DND-41 (cell line): ENCODE data around the gene CCK.

Experiments used
- ATAC-seq: fragments of 200-7000 bp; cut with Tn5 transposase; 3 replicates; pipeline ENCODE4 v1.9.1; 2021; ENCODE audit warnings: low read depth; ENCODE audit not compliant: insufficient read depth
- DNase-seq: peaks from one replicate; pipeline ENCODE4 v3.0.0-alpha.2; 2020
- H2AFZ ChIP-seq: 2 replicates; pipeline ENCODE4 v1.6.0; 2012; ENCODE audit warnings: low read depth, low read length
- H3K27ac ChIP-seq: 2 replicates; pipeline ENCODE4 v1.5.1; 2012; ENCODE audit warnings: low read length, inconsistent platforms
- H3K27me3 ChIP-seq: fragments of 200-600 bp; sonication (generic); 2 replicates; pipeline ENCODE4 v1.6.0; 2012; ENCODE audit warnings: low read length, mild to moderate bottlenecking, inconsistent platforms; ENCODE audit not compliant: insufficient read depth, poor library complexity
- H3K36me3 ChIP-seq: 2 replicates; pipeline ENCODE4 v1.5.1; 2012; ENCODE audit warnings: low read length, inconsistent platforms; ENCODE audit not compliant: insufficient read depth
- H3K4me1 ChIP-seq: 2 replicates; pipeline ENCODE4 v1.5.1; 2012; ENCODE audit warnings: mild to moderate bottlenecking, low read length; ENCODE audit not compliant: insufficient read depth
- H3K4me2 ChIP-seq: 2 replicates; pipeline ENCODE4 v1.6.0; 2012; ENCODE audit warnings: mild to moderate bottlenecking, moderate library complexity, low read length, inconsistent platforms; ENCODE audit not compliant: insufficient read depth
- H3K4me3 ChIP-seq, 2 experiments: fragments of 200-600 bp in 1 of 2; shearing (Covaris generic) in 1 of 2; 2 replicates each; pipeline ENCODE4 v1.5.1; 2012 to 2016; ENCODE audit warnings: inconsistent platforms in 2 of 2, low read length in 2 of 2, mild to moderate bottlenecking in 2 of 2, low read depth in 1 of 2, moderate library complexity in 1 of 2
- H3K79me2 ChIP-seq: 2 replicates; pipeline ENCODE4 v1.6.0; 2012; ENCODE audit warnings: low read length, inconsistent platforms; ENCODE audit not compliant: insufficient read depth
- H3K9ac ChIP-seq: 2 replicates; pipeline ENCODE4 v1.6.0; 2012; ENCODE audit warnings: low read depth, mild to moderate bottlenecking, inconsistent platforms, low read length, moderate library complexity
- H3K9me3 ChIP-seq: 2 replicates; pipeline ENCODE4 v1.5.1; 2012; ENCODE audit warnings: low read length, moderate library complexity, mild to moderate bottlenecking, inconsistent platforms; ENCODE audit not compliant: insufficient read depth, severe bottlenecking
- H4K20me1 ChIP-seq: 2 replicates; pipeline ENCODE4 v1.6.0; 2012; ENCODE audit warnings: low read length; ENCODE audit not compliant: insufficient read depth
- CTCF ChIP-seq: IDR thresholded peaks from 2 replicates; pipeline ENCODE4 v1.5.1; 2012; ENCODE audit warnings: borderline replicate concordance, low read length, moderate library complexity, mild to moderate bottlenecking; ENCODE audit not compliant: poor library complexity, severe bottlenecking; ENCODE audit errors: extremely low read depth
- EZH2 ChIP-seq: IDR thresholded peaks from 3 replicates; pipeline ENCODE4 v1.6.1; 2012; ENCODE audit warnings: borderline replicate concordance, low read depth, mild to moderate bottlenecking, moderate library complexity, low read length, inconsistent platforms; ENCODE audit not compliant: severe bottlenecking

The CCK gene

DNA sequence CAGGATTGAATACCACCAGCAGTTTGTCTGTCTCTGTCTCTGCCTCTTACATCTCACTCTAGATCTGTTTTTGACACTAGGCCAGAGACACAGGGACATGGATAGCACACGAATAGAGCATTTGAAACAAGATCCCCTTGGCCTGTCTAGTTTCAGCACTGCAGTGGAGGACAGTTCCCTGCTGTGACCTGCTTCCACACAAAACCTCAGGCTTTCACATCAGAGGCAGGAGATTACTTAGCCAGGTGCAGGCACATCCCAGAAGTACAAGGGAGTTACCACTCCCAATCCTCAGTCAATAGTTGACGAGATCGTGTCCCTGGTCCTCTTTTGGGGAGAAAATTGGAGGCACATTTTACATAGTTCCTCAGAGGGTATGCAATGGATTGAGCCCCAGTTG lies 34.0 kb upstream of the CCK start:
- TF ChIP-seq EZH2 = no peak
- TF ChIP-seq CTCF = no peak
- no peaks in the 10 kb centered on the region for H3K27me3 ChIP-seq
- H3K9me3 ChIP-seq = no peaks in the 10 kb centered on the region
- H3K4me3 ChIP-seq = no peak overlapping the region
- H3K27ac ChIP-seq = no peak overlapping the region
- H3K4me2 ChIP-seq = no peak overlapping the region
- H3K9ac ChIP-seq = no peak overlapping the region
- peak; percentile 61 for DNase-seq
- peaks cover 5% of the 10 kb centered on the region; the same call in 1 of the 2 replicates for H3K4me1 ChIP-seq
- no peaks in the 10 kb centered on the region for H3K79me2 ChIP-seq
- H2AFZ ChIP-seq = no peak overlapping the region
- no peaks in the 10 kb centered on the region for H3K36me3 ChIP-seq
- peak; percentile 77 for ATAC-seq
- H4K20me1 ChIP-seq = no peaks in the 10 kb centered on the region

DNA sequence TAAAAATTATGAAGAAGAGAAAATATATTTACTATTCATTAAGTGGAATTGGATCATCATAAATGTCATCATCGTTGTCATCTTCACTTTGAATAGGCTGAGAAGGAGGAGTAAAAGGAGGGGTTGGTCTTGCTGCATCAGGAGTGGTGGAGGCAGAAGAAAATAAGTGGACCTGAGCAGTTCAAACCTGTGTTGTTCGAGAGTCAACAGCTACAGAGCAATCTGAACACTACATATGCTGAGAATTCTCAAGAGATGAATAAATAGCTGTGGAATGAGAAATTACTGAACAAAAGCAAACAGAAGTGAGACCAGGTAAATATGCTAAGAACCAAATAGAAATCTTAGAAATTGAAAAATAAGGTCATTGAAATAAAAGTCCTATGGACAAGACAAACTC lies 32.3 kb upstream of the CCK start:
- Histone ChIP-seq H3K4me3 (no peak overlapping the region), H2AFZ (no peak overlapping the region), H3K9ac (no peak overlapping the region), H3K4me1 (peaks cover 4% of the 10 kb centered on the region; the same call in 1 of the 2 replicates), H3K27me3 (no peaks in the 10 kb centered on the region), H3K27ac (no peak overlapping the region), H4K20me1 (no peaks in the 10 kb centered on the region), H3K36me3 (no peaks in the 10 kb centered on the region), H3K79me2 (no peaks in the 10 kb centered on the region), H3K4me2 (no peak overlapping the region), H3K9me3 (no peaks in the 10 kb centered on the region)
- DNase-seq = no peak
- TF ChIP-seq EZH2 (no peak), CTCF (no peak)
- ATAC-seq = no peak

GRCh38 chr3:42292009-42292408 lies 26.0 kb upstream of the CCK start:
- Histone ChIP-seq H3K36me3 (no peaks in the 10 kb centered on the region), H3K4me1 (no peaks in the 10 kb centered on the region), H4K20me1 (no peaks in the 10 kb centered on the region), H3K9me3 (no peaks in the 10 kb centered on the region), H2AFZ (no peak overlapping the region), H3K9ac (no peak overlapping the region), H3K27ac (no peak overlapping the region), H3K79me2 (no peaks in the 10 kb centered on the region), H3K4me2 (no peak overlapping the region), H3K27me3 (no peaks in the 10 kb centered on the region), H3K4me3 (no peak overlapping the region)
- DNase-seq (no peak), ATAC-seq (no peak)
- TF ChIP-seq CTCF = no peak
- TF ChIP-seq EZH2 = no peak

- no peaks in the 10 kb centered on the region for H4K20me1 ChIP-seq
- DNase-seq = no peak
- no peaks in the 10 kb centered on the region for H3K27me3 ChIP-seq
- H3K79me2 ChIP-seq = no peaks in the 10 kb centered on the region
- H3K9me3 ChIP-seq = no peaks in the 10 kb centered on the region
- H3K27ac ChIP-seq = no peak overlapping the region
- TF ChIP-seq EZH2 = no peak
- TF ChIP-seq CTCF = no peak
- no peak overlapping the region for H3K9ac ChIP-seq
- no peaks in the 10 kb centered on the region for H3K36me3 ChIP-seq
- H3K4me1 ChIP-seq = no peaks in the 10 kb centered on the region
- ATAC-seq = no peak
- no peak overlapping the region for H2AFZ ChIP-seq
- H3K4me3 ChIP-seq = no peak overlapping the region
- H3K4me2 ChIP-seq = no peak overlapping the region
Observed at GRCh38 chr3:42290966-42291714, 25.2 kb upstream of the CCK start.
